OCI-LY7 (cell line): Measurements from ENCODE around the gene CLDN12.

Source experiments
- EZH2phosphoT487 ChIP-seq: fragments of 200-600 bp; sonication (generic); IDR thresholded peaks from 2 replicates; pipeline ENCODE4 v1.6.1; 2018; ENCODE audit warnings: low read depth, borderline replicate concordance, mild to moderate bottlenecking, mixed run types, antibody characterized with exemption, low read length, moderate library complexity, mixed read lengths
- TF ChIP-seq, protein P1 (sequence below): fragments of 200-600 bp; sonication (generic); conservative IDR thresholded peaks from 2 replicates; pipeline ENCODE4 v1.5.1; 2014; ENCODE audit warnings: mild to moderate bottlenecking, antibody characterized with exemption, low read length, moderate library complexity, mixed read lengths

DNA sequence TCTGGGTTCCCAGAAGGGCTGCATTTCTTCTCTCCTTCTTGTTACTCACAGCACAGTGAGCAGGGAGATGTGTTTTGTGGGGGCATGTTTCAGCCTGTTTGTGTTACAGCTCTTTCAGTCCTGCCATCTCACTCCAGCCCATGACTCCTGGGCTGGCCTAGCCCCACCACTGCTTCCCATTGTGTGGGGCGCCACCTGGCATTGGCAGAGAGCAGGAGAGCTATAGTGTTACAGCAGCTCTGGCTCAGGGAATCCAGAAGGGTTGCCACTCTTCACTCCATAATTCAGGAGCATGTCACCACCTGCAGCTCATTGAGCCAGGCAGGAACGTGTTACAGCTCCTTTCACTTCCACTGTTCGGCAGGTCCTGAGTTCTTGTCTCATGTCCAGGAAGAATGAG lies 30.0 kb downstream of the CLDN12 start:
- TF ChIP-seq, protein P1, sequence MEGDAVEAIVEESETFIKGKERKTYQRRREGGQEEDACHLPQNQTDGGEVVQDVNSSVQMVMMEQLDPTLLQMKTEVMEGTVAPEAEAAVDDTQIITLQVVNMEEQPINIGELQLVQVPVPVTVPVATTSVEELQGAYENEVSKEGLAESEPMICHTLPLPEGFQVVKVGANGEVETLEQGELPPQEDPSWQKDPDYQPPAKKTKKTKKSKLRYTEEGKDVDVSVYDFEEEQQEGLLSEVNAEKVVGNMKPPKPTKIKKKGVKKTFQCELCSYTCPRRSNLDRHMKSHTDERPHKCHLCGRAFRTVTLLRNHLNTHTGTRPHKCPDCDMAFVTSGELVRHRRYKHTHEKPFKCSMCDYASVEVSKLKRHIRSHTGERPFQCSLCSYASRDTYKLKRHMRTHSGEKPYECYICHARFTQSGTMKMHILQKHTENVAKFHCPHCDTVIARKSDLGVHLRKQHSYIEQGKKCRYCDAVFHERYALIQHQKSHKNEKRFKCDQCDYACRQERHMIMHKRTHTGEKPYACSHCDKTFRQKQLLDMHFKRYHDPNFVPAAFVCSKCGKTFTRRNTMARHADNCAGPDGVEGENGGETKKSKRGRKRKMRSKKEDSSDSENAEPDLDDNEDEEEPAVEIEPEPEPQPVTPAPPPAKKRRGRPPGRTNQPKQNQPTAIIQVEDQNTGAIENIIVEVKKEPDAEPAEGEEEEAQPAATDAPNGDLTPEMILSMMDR = no peak
- TF ChIP-seq EZH2phosphoT487 = no peak
